HL-60 (cell line): Measurements from ENCODE around the gene IPPK.
"Not testable (repeated sequence)": the region's sequence is repeated elsewhere in the genome, so short reads cannot be mapped to it uniquely, and the experiment has no call there.

Experiments used
- DNase-seq, 2 experiments: peaks; one replicate each; pipeline ENCODE4 v3.0.0-alpha.2; 2010 to 2020; ENCODE audit warnings: low read depth in 1 of 2, low spot score in 1 of 2
- H3K27ac ChIP-seq: fragments of 250-450 bp; sonication (Bioruptor Pico); replicated peaks from 2 replicates; pipeline ENCODE4 v1.5.1; 2020; ENCODE audit warnings: mild to moderate bottlenecking, moderate library complexity
- H3K27me3 ChIP-seq: fragments of 250-450 bp; sonication (Bioruptor Pico); 2 replicates; pipeline ENCODE4 v1.5.1; 2021; ENCODE audit warnings: mild to moderate bottlenecking, moderate library complexity; ENCODE audit not compliant: insufficient read depth, poor library complexity, severe bottlenecking
- H3K4me3 ChIP-seq: replicated peaks from 2 replicates; pipeline ENCODE4 v1.5.1; 2011; ENCODE audit warnings: mild to moderate bottlenecking, control low read depth, low read length; ENCODE audit not compliant: insufficient read depth
- CTCF ChIP-seq: IDR thresholded peaks from one replicate; pipeline ENCODE4 v1.5.1; 2011; ENCODE audit warnings: low read length, control low read depth, inconsistent platforms; ENCODE audit not compliant: insufficient read depth
- GABPA ChIP-seq: IDR thresholded peaks from 2 replicates; pipeline ENCODE4 v1.6.1; 2012; ENCODE audit warnings: low read depth
- POLR2AphosphoS5 ChIP-seq: IDR thresholded peaks from 2 replicates; pipeline ENCODE4 v1.6.1; 2012; ENCODE audit warnings: low read depth
- REST ChIP-seq: IDR thresholded peaks from 2 replicates; pipeline ENCODE4 v1.6.1; 2012; ENCODE audit warnings: low read depth; ENCODE audit not compliant: insufficient replicate concordance
- SPI1 ChIP-seq: IDR thresholded peaks from 2 replicates; pipeline ENCODE4 v1.6.1; 2012; ENCODE audit warnings: low read depth, mild to moderate bottlenecking, borderline replicate concordance

IPPK gene

GRCh38 chr9:92576175-92576574 is 93.8 kb downstream of the IPPK start:
- TF ChIP-seq SPI1 (no peak), GABPA (no peak), CTCF (no peak), REST (no peak), POLR2AphosphoS5 (no peak)
- H3K27me3 ChIP-seq = no peaks in the 10 kb centered on the region
- no peak overlapping the region for H3K4me3 ChIP-seq
- DNase-seq = no peak
- no peak overlapping the region for H3K27ac ChIP-seq

GRCh38 chr9:92573612-92574011 is 96.3 kb downstream of the IPPK start:
- not testable (repeated sequence) for DNase-seq, H3K27ac ChIP-seq, H3K27me3 ChIP-seq, H3K4me3 ChIP-seq

GRCh38 chr9:92571871-92572270 is 98.1 kb downstream of the IPPK start:
- H3K27me3 ChIP-seq, DNase-seq, H3K27ac ChIP-seq, H3K4me3 ChIP-seq: not testable (repeated sequence)

GRCh38 chr9:92564982-92565381 is 104.9 kb downstream of the IPPK start:
- H3K4me3 ChIP-seq = no peak overlapping the region
- no peak overlapping the region for H3K27ac ChIP-seq
- no peak for DNase-seq
- no peaks in the 10 kb centered on the region for H3K27me3 ChIP-seq
- no peak for TF ChIP-seq REST

GRCh38 chr9:92564504-92564903 is 105.4 kb downstream of the IPPK start:
- no peak overlapping the region for H3K4me3 ChIP-seq
- no peaks in the 10 kb centered on the region for H3K27me3 ChIP-seq
- DNase-seq = no peak
- TF ChIP-seq GABPA (no peak), CTCF (no peak), REST (no peak), POLR2AphosphoS5 (no peak), SPI1 (no peak)
- H3K27ac ChIP-seq = no peak overlapping the region
